Fibroblast of skin of scalp (primary cell): ENCODE data around the gene ORAI2.
A peak's percentile ranks its signal among the peaks of the same experiment; 100 is the strongest.

Source experiments
- DNase-seq: peaks from one replicate; pipeline ENCODE4 v3.0.0-alpha.2; 2013

Gene ORAI2

GRCh38 chr7:102415685-102416225, 17.6 kb upstream of the ORAI2 start:
- DNase-seq, result no peak

GRCh38 chr7:102416406-102416805, 17.0 kb upstream of the ORAI2 start:
- no peak for DNase-seq

GRCh38 chr7:102417105-102417504, 16.3 kb upstream of the ORAI2 start:
- DNase-seq, result no peak

DNA sequence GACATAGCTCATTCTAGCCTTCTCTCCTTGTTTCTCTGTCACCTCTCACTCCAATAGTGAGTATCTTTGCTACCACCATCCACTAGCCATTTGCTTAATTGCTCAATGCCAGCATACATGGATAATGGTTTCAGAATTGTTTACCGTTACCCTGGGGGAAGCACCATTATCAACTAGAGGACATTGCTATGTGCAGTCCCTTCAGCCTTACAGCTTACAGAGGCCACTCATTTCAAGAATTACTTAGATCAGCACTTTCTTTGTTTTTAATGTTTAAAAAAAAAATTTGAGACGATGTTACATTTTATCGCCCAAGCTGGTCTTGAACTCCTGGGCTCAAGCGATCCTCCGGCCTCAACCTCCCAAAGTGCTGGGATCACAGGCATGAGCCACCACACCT, 14.8 kb upstream of the ORAI2 start:
- DNase-seq, result no peak

GRCh38 chr7:102421706-102422240, 11.6 kb upstream of the ORAI2 start:
- no peak for DNase-seq

DNA sequence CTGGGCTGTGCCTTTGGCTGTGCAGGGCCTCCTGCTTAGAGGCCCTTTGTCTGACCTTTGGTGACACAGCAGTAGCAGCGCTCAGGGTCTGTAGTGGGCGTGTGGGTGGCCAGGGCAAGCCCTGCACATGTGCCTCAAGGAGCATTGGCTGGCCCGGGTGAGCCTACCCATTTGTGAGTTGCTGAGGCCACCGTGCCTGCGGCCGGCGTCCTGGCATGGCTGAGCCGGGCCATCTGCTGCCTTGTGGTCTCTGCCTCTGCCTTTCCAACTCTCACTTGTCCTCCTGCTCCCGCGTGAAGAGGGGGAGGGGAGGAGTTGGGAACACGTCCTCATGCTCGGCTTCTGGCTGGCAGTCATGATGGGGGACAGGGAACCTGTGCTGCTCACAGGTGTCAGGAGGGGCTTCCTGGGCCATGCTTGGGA, 9.2 kb upstream of the ORAI2 start:
- no peak for DNase-seq

DNA sequence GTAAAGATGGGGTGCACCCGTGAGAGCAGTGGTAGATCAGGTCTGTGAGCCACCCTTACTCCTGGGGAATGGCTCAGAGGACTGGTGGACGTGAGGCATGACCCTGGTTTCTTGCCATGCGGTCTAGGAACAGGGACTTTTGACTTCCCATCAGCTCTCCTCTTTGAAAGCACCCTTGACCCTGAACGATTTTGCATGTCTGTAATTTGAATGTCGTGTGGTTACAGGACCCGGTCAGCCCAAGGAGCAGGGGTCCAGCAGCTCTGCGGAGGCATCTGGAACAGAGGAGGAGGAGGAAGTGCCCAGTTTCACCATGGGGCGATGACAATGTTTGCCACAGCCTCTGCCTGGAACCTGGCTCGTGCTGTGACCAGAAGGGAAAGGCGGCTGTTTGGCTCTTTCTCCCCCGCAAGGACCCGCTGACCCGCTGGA, 8.6 kb upstream of the ORAI2 start:
- no peak for DNase-seq

DNA sequence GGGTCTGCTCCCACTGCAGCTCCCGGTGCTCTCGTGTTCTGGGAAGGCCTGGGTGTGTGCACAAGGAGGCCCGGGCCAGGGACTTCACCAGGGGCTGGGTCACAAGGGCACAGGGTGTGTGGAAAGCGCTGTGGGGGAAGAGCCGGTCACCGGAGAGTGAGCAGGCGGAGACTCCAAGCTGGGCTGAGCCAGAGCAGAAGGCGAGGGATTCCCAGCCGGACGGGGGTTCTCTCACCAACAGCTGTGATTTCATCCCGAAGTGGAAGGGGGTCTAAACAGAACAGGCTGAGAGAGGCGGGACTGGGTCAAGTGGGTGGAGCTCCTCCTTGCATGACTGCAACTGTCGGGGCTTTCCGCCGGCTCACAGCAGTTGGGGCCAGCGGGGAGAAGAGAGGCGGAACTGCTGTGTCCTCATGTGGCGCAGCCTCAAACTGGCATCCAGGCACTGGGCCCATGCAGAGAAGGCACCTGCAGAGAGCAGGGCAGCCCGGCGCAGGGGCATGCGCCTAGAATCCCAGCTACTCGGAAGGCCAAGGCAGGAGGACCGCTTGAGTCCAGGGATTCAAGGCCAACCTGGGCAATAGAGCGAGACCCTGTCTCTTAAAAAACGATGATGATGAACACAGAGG, 7.6 kb upstream of the ORAI2 start:
- DNase-seq, result no peak

GRCh38 chr7:102426268-102427018, 6.9 kb upstream of the ORAI2 start:
- no peak for DNase-seq

DNA sequence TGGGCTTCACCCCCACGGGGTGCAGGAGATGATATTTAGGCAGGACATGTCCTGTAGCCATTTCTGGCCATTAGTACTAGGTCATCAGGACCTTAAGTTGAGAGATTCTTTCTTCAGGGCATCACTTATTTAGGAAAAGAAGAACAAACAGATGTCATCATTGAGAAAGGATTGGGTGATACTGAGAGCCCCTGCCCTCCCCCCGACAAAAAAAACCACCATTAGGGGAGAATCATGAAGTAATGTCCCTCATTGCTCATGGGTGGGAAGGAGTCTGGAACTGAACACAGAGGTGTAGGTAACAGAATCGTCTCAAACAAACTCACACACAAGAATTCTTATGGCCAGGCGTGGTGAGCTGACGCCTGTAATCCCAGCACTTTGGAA, 6.4 kb upstream of the ORAI2 start:
- DNase-seq, result no peak

- DNase-seq, result no peak
Observed at GRCh38 chr7:102429141-102429899, 4.1 kb upstream of the ORAI2 start.

DNA sequence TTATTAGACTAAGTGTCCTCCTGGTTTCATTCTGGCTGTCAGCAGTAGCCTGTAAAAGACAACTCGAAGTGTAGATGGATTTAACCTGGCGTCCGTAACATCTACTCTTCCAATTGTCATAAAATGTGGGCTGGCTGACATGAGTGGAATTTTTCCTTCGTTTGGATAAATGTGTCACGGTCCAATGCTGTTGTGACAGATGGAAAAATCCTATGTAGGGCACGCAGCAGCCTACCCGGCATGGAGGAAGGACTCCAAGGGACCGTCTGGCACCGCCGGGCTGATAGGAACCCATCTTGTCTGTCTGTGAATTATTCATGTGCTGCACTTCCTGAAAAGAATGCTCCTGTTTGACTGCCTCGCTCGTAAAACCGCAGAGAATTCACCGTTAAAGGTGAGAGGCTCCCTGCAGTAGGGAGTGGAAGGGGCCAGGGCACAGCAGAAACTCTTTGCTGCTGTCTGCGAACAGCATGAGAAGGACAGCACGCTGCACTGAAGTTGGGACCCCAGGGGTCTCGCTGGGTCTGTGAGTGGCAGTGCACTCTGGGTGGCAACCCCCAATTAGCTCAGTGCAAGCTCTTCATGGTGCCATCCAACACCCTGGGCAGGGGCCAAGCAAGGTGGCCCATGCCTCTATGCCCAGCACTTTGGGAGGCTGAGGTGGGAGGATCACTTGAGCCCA, 1.6 kb upstream of the ORAI2 start:
- DNase-seq, result no peak

DNA sequence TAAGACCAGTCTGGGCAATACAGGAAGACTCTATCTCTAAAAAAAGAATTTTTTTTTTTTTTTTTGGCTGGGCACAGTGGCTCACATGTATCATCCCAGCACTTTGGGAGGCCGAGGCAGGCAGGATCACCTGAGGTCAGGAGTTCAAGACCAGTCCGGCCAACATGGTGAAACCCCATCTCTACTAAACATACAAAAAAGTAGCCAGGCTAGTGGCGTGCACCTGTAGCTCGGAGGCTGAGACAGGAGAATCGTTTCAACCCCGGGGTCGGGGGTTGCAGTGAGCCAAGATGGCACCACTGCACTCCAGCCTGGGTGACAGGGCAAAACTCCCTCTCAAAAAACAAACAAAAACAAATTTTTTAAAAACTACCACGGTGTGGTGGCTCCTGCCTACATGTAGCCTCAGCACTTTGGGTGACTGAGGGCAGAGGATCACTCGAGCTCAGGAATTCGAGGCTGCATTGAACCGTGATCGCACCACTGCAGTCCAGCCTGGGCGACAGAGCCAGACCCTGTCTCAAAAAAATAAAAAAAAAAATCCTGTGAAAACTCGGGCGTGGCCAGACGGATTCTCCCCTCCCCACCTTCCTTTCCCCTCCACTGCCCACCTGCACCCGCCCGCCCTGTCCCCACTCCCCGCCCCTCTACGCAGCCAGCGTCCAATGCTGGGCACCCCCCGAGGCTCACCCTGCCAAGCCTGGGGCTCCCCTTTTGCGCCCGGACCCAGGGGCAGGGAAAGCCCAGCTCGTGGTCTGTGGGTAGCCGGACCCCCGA, 745 bp upstream of the ORAI2 start:
- DNase-seq, result no peak

GRCh38 chr7:102434039-102434486, 688 bp downstream of the ORAI2 start:
- DNase-seq, result no peak

DNA sequence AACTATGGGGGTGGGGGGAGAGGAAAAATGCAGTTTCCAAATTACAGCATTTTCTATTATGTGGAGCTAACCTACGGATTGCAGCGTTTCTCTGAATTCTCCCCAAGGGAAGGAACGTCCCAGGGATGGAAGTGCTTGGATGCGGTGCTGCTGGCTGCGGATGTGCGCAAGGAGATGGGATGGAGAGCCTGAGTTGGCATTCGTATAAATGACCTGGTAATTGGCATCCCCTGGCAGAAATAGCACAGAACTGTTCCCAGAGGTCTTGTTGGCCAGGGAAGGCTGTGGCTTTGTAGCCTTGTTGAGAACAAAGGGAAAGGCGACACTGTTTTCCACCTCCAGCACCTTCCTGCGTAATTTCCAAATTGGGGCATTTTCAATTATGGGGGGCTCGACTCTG, 2.7 kb downstream of the ORAI2 start:
- no peak for DNase-seq

DNA sequence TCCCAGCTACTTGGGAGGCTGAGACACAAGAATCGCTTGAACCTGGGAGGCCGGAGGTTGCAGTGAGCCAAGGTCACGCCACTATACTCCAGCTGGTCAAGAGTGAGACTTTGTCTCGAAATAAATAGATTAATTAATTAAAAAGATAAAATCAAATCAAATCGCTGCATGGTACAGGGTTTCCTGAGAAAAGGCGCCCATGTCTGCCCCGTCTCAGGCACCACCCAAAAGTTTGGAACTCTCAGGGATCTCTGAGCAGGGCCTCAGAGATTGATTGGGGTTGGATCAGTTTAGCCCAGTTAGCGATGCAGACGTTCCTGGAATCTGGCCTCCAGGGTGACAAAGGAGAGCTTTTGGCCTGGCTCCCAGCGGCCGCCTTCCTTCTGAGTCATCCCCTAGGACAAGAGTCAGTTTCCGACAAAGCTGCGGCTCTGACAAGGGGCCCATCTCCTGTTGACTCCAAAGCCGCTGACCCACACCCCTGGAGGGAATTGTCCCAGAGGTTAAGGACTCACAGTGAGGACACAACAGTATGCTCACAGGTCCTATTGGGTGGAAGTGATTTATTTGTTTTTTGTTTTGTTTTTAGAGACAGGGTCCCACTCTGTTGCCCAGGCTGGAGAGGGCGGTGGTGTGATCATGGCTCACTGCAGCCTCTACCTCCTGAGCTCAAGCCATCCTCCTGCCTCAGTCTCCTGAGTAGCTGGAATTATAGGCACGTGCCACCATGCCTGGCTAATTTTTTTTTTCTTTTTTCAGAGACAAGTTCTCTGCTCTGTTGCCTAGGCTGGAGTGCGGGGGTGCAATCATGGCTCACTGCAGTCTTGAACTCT, 6.8 kb downstream of the ORAI2 start:
- DNase-seq, result peak; percentile 83

GRCh38 chr7:102444961-102445673, 11.7 kb downstream of the ORAI2 start:
- DNase-seq, result no peak

- no peak for DNase-seq
Observed at GRCh38 chr7:102445674-102446071, 12.3 kb downstream of the ORAI2 start.

GRCh38 chr7:102446387-102447156, 13.2 kb downstream of the ORAI2 start:
- no peak for DNase-seq
